GM19455 (cell line): ENCODE measurements around the gene PNPLA2.

ENCODE experiments used
- ATAC-seq: cut with Tn5 transposase; IDR thresholded peaks from one replicate; pipeline ENCODE4 v1.9.1; 2021; ENCODE audit not compliant: unreplicated experiment

The PNPLA2 gene

GRCh38 chr11:869399-870126, 50.8 kb downstream of the PNPLA2 start:
- ATAC-seq = no peak

- ATAC-seq = no peak
These were observed 51.4 kb downstream of the PNPLA2 start for GRCh38 chr11:870127-870413.

GRCh38 chr11:870418-870817, 51.7 kb downstream of the PNPLA2 start:
- no peak for ATAC-seq

GRCh38 chr11:871472-871871, 52.8 kb downstream of the PNPLA2 start:
- ATAC-seq = no peak

- ATAC-seq = no peak
These were observed 54.1 kb downstream of the PNPLA2 start for GRCh38 chr11:872799-873198.

- ATAC-seq = no peak
These were observed 55.0 kb downstream of the PNPLA2 start for GRCh38 chr11:873706-874105.
